WTC11 (cell line): ENCODE measurements around the gene KDR. TPM values are rescaled to one million over a fixed set of nuclear protein-coding genes. Genes with fewer than 3 reads are reported as not detected.

Source experiments
- ATAC-seq: fragments of 200-7000 bp; cut with Tn5 transposase; 2 replicates; pipeline ENCODE4 v1.10.0; 2021; ENCODE audit warnings: mild to moderate bottlenecking, moderate library complexity
- CTCF ChIA-PET: fragments of 300-600 bp; sonication (Branson Sonifier 250); formaldehyde crosslinking; loops from one replicate; lab custom pipeline; 2021; ENCODE audit warnings: antibody characterized with exemption; lab: Charles Lee
- POLR2A ChIA-PET: fragments of 350-600 bp; sonication (Branson Sonifier 250); formaldehyde crosslinking; loops from one replicate; lab custom pipeline; 2021; ENCODE audit warnings: antibody characterized with exemption; lab: Charles Lee
- DNase-seq: peaks from one replicate; pipeline ENCODE4 v3.0.0; 2021; ENCODE audit warnings: low spot score
- H3K27ac Mint-ChIP-seq: 2 replicates; pipeline ENCODE4 v1.8.0; 2021; ENCODE audit warnings: mixed read lengths
- H3K27me3 Mint-ChIP-seq: 2 replicates; pipeline ENCODE4 v1.8.0; 2021; ENCODE audit warnings: low read depth, mild to moderate bottlenecking, moderate library complexity, mixed read lengths
- H3K36me3 Mint-ChIP-seq: 2 replicates; pipeline ENCODE4 v1.8.0; 2021; ENCODE audit warnings: mixed read lengths
- H3K4me1 Mint-ChIP-seq: 2 replicates; pipeline ENCODE4 v1.8.0; 2022; ENCODE audit warnings: mixed read lengths
- H3K4me3 Mint-ChIP-seq: 2 replicates; pipeline ENCODE4 v1.8.0; 2021; ENCODE audit warnings: mild to moderate bottlenecking, moderate library complexity, mixed read lengths
- H3K9me3 Mint-ChIP-seq: 2 replicates; pipeline ENCODE4 v1.8.0; 2021; ENCODE audit warnings: mixed read lengths
- AR ChIP-seq: fragments of 250-450 bp; sonication (Bioruptor Pico); IDR thresholded peaks from 2 replicates; pipeline ENCODE4 v1.9.0; 2021; ENCODE audit warnings: mild to moderate bottlenecking
- ARID4B ChIP-seq: sonication (generic); formaldehyde crosslinking; IDR thresholded peaks from 2 replicates; pipeline ENCODE4 v1.8.0; 2023; ENCODE audit warnings: missing genetic modification reagents, mild to moderate bottlenecking, borderline replicate concordance
- ATF2 ChIP-seq: sonication (generic); formaldehyde crosslinking; IDR thresholded peaks from 2 replicates; pipeline ENCODE4 v1.8.1; 2022; ENCODE audit warnings: low read depth, missing genetic modification reagents, borderline replicate concordance
- CBFB ChIP-seq: sonication (generic); formaldehyde crosslinking; IDR thresholded peaks from 2 replicates; pipeline ENCODE4 v1.8.1; 2022; ENCODE audit warnings: mild to moderate bottlenecking, low read depth, missing genetic modification reagents
- CDX4 ChIP-seq: fragments of 250-450 bp; sonication (Bioruptor Pico); IDR thresholded peaks from 2 replicates; pipeline ENCODE4 v1.9.0; 2021; ENCODE audit warnings: moderate library complexity, mild to moderate bottlenecking, inconsistent platforms, borderline replicate concordance
- E2F1 ChIP-seq: sonication (generic); formaldehyde crosslinking; IDR thresholded peaks from 2 replicates; pipeline ENCODE4 v1.8.0; 2022; ENCODE audit warnings: mild to moderate bottlenecking, missing genetic modification reagents
- E2F4 ChIP-seq: sonication (generic); formaldehyde crosslinking; IDR thresholded peaks from 2 replicates; pipeline ENCODE4 v1.8.1; 2022; ENCODE audit warnings: low read depth, mild to moderate bottlenecking, moderate library complexity, missing genetic modification reagents, borderline replicate concordance
- HMGA2 ChIP-seq: fragments of 250-450 bp; sonication (Bioruptor Pico); IDR thresholded peaks from 2 replicates; pipeline ENCODE4 v1.4.0; 2021; ENCODE audit warnings: mild to moderate bottlenecking, moderate library complexity
- JUN ChIP-seq: sonication (generic); formaldehyde crosslinking; IDR thresholded peaks from 2 replicates; pipeline ENCODE4 v1.8.0; 2023; ENCODE audit warnings: mild to moderate bottlenecking, missing genetic modification reagents
- MAX ChIP-seq: sonication (generic); formaldehyde crosslinking; IDR thresholded peaks from 2 replicates; pipeline ENCODE4 v1.8.0; 2022; ENCODE audit warnings: mild to moderate bottlenecking, missing genetic modification reagents
- MLX ChIP-seq: sonication (generic); formaldehyde crosslinking; IDR thresholded peaks from 2 replicates; pipeline ENCODE4 v1.8.1; 2023; ENCODE audit warnings: mild to moderate bottlenecking, missing genetic modification reagents, moderate library complexity
- SP1 ChIP-seq: sonication (generic); formaldehyde crosslinking; conservative IDR thresholded peaks from 2 replicates; pipeline ENCODE4 v1.8.1; 2022; ENCODE audit warnings: missing genetic modification reagents
- TEAD4 ChIP-seq: sonication (generic); formaldehyde crosslinking; IDR thresholded peaks from 2 replicates; pipeline ENCODE4 v1.8.0; 2022; ENCODE audit warnings: mild to moderate bottlenecking, missing genetic modification reagents
- ZNF232 ChIP-seq: sonication (generic); formaldehyde crosslinking; IDR thresholded peaks from 2 replicates; pipeline ENCODE4 v1.8.0; 2022; ENCODE audit warnings: mild to moderate bottlenecking, missing genetic modification reagents
- ZNF396 ChIP-seq: fragments of 250-450 bp; sonication (Bioruptor Pico); IDR thresholded peaks from 2 replicates; pipeline ENCODE4 v1.8.0; 2021; ENCODE audit warnings: mild to moderate bottlenecking, moderate library complexity, borderline replicate concordance
- ZNF423 ChIP-seq: fragments of 250-450 bp; sonication (Bioruptor Pico); IDR thresholded peaks from 2 replicates; pipeline ENCODE4 v2.1.2; 2022; ENCODE audit warnings: mild to moderate bottlenecking, moderate library complexity
- ZNF425 ChIP-seq: fragments of 250-450 bp; sonication (Bioruptor Pico); conservative IDR thresholded peaks from 2 replicates; pipeline ENCODE4 v1.9.0; 2021; ENCODE audit warnings: mild to moderate bottlenecking
- total RNA-seq: library from RNA; stranded (reverse); gene quantifications from 3 replicates; pipeline ENCODE4 v1.2.3, GENCODE V29; 2021

KDR gene
- total RNA-seq, 1 experiment from 2014 or later = 80.8 TPM

- ChIA-PET CTCF (no interaction called here), POLR2A (no interaction called here)
- peaks cover 38% of the 10 kb centered on the region for H3K4me1 Mint-ChIP-seq
- H3K9me3 Mint-ChIP-seq = no peaks in the 10 kb centered on the region
- peaks cover 70% of the 10 kb centered on the region for H3K36me3 Mint-ChIP-seq
- H3K27ac Mint-ChIP-seq = peak overlapping the region; percentile 74; the same call in 1 of the 2 replicates
- H3K27me3 Mint-ChIP-seq = no peaks in the 10 kb centered on the region
- ATAC-seq = no peak
- H3K4me3 Mint-ChIP-seq = no peak overlapping the region
- no peak for TF ChIP-seq ZNF423 (CRISPR knock-in tag)
- no peak for TF ChIP-seq ZNF425
- no peak for TF ChIP-seq SP1 (CRISPR knock-in tag)
- no peak for TF ChIP-seq ZNF232 (CRISPR knock-in tag)
- DNase-seq = no peak
Measured at GRCh38 chr4:55080174-55080865, 45.1 kb downstream of the KDR start.

- H3K27ac Mint-ChIP-seq = peak overlapping the region; percentile 74
- no peak overlapping the region for H3K4me3 Mint-ChIP-seq
- H3K27me3 Mint-ChIP-seq = no peaks in the 10 kb centered on the region
- H3K9me3 Mint-ChIP-seq = no peaks in the 10 kb centered on the region
- CTCF ChIA-PET = interaction anchor here (1.8 kb wide), 1 partner anchor 105 kb away, joined by 4 read pairs; no protein-coding TSS in a partner anchor
- H3K36me3 Mint-ChIP-seq = peaks cover 63% of the 10 kb centered on the region
- ATAC-seq (peak; percentile 26; the same call in 1 of the 2 replicates), DNase-seq (no peak)
- peaks cover 44% of the 10 kb centered on the region for H3K4me1 Mint-ChIP-seq
- POLR2A ChIA-PET = no interaction called here
- TF ChIP-seq ZNF232 (CRISPR knock-in tag) = no peak
- TF ChIP-seq JUN = no peak
- no peak for TF ChIP-seq ARID4B (CRISPR knock-in tag)
- no peak for TF ChIP-seq MAX (CRISPR knock-in tag)
- TF ChIP-seq CDX4 (CRISPR knock-in tag) = no peak
- TF ChIP-seq MLX (CRISPR knock-in tag) = no peak
- TF ChIP-seq CBFB (CRISPR knock-in tag) = no peak
- TF ChIP-seq ZNF396 (CRISPR knock-in tag) = no peak
- TF ChIP-seq TEAD4 (CRISPR knock-in tag) = no peak
- TF ChIP-seq E2F4 (CRISPR knock-in tag) = no peak
- TF ChIP-seq AR (CRISPR knock-in tag) = no peak
- TF ChIP-seq HMGA2 (CRISPR knock-in tag) = no peak
- no peak for TF ChIP-seq E2F1 (CRISPR knock-in tag)
- no peak for TF ChIP-seq ATF2 (CRISPR knock-in tag)
Measured at GRCh38 chr4:55079451-55080173, 45.8 kb downstream of the KDR start.
